Omental fat pad (tissue), 4 donors: ENCODE data around the gene LRRC56. TPM values are rescaled to one million over a fixed set of nuclear protein-coding genes. Genes with fewer than 3 reads are reported as not detected.

ENCODE experiments used
- ATAC-seq: fragments of 150-250 bp; one replicate; pipeline ENCODE4 v1.9.1; 2016; ENCODE audit warnings: mild to moderate bottlenecking, moderate library complexity; ENCODE audit not compliant: low FRiP score
- DNase-seq: peaks from one replicate; pipeline ENCODE4 v3.0.0-alpha.2; 2019; ENCODE audit warnings: low spot score
- total RNA-seq, 4 donors: library from RNA; depleted of rRNA; stranded (reverse); fragments of >200 nt; gene quantifications; one replicate each; pipeline ENCODE4 v1.1.0, GENCODE V29; 2016
- TF ChIP-seq, protein P1 (sequence below), 3 donors: fragments of 450-650 bp; IDR thresholded peaks; one replicate each; pipeline ENCODE4 v1.5.1; 2016 to 2017; ENCODE audit warnings: antibody characterized with exemption in 3 of 3, mild to moderate bottlenecking in 3 of 3, moderate library complexity in 2 of 3

Gene LRRC56
- total RNA-seq, 4 donors from 2014 or later = 0.24 to 0.38 (median 0.32) TPM; not detected in 1

DNA sequence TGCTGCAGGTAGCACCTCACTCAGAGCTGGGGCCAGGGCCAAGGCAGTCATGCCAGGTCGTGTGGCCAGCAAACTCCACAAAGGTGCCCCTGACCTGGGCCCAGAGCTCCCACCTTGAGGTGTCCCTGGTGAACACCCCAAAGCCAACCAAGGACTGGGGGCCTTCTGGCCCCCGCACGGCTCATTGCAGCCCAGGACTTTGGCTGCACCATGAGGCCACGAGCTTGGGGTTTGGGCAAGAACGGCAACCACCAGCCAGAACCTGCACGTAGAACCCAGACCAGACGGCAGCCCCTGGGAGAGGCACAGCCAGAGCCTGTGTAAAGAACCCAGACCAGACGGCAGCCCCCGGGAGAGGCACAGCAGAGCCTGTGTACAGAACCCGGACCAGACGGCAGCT is 7.8 kb downstream of the LRRC56 start:
- ATAC-seq (no peak), DNase-seq (no peak)
- TF ChIP-seq, protein P1, sequence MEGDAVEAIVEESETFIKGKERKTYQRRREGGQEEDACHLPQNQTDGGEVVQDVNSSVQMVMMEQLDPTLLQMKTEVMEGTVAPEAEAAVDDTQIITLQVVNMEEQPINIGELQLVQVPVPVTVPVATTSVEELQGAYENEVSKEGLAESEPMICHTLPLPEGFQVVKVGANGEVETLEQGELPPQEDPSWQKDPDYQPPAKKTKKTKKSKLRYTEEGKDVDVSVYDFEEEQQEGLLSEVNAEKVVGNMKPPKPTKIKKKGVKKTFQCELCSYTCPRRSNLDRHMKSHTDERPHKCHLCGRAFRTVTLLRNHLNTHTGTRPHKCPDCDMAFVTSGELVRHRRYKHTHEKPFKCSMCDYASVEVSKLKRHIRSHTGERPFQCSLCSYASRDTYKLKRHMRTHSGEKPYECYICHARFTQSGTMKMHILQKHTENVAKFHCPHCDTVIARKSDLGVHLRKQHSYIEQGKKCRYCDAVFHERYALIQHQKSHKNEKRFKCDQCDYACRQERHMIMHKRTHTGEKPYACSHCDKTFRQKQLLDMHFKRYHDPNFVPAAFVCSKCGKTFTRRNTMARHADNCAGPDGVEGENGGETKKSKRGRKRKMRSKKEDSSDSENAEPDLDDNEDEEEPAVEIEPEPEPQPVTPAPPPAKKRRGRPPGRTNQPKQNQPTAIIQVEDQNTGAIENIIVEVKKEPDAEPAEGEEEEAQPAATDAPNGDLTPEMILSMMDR (IDR thresholded peaks at IDR 0.05) = no peak

DNA sequence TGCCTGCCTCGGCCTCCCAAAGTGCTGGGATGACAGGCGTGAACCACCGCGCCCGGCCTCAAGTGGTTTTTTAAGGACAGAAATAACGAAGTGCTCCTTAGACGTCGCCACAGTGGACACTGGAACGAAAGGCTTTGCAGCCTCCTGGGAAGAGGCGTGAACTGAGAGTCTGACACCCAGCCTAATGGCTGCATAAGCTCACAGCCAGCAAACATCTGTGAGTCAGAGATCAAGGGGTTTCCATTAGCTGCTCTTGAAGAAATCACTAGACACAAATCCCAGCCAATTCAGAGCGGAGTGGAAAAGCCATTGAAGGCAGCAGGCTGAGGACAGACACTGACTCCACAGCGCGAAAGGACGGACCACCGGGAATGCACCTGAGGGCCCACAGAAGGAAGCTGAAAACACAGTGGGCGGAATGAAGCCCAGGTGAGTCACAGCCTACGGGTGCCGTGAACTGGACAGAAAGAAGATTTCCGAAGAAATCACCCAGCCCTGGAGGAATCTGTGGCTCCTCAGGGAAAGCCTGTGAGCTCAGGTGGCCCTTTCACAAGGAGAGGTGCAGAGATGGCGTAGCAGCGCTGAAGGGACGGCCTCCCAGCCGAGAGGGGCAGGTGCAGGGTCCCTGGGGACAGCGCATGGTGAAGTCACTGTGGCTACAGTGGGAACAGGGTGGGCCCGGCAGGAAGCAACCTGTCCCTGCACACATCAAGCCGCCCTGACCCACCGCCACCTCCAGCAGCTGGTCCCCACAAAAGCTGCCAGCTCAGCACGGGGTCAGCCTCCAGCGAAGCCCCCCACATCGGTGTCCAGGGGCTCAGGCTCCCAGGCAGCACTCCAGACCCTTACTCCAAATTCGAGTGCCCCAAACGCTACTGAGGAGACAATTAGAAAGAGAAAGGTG is 11.6 kb downstream of the LRRC56 start:
- DNase-seq = no peak
- no peak for ATAC-seq
- TF ChIP-seq, protein P1 (IDR thresholded peaks at IDR 0.05) = no peak

- DNase-seq (no peak), ATAC-seq (no peak)
- TF ChIP-seq, protein P1 (IDR thresholded peaks at IDR 0.05) = no peak
These were observed 12.9 kb downstream of the LRRC56 start for GRCh38 chr11:550021-550745.

DNA sequence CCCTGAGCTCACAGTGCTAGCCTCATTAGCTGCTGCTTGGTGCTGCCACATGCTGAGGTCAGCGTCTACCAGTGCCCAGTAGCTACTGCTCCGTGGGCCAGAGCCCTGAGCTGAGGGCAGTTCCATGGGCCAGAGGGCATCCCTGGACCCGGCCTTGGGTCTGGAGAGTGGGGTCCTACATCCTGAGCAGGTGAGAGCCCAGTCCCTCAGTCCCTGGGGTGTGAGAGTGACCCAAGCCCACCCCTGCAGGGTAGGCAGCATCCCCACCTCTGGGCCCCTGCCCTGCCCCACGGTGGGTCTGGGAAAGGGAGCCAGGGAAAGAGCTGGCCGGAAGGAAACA is 13.4 kb downstream of the LRRC56 start:
- ATAC-seq (no peak), DNase-seq (no peak)
- TF ChIP-seq, protein P1 (IDR thresholded peaks at IDR 0.05) = no peak

DNA sequence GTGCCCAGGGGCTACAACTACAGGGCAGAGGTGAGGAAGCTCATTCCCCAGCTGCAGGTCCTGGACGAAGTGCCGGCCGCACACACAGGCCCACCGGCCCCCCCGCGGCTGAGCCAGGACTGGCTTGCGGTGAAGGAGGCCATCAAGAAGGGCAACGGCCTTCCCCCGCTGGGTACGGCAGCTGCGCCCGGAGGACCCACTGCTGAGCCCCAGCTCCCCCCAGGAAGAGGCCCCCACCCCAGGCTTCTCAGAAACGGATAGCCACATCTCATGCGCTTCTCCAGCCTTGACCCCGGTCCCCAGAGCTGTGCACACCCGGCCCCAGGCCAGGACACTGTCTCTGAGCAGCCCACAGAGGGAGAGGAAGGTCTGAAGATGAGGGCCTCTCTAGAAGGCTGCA is 13.8 kb downstream of the LRRC56 start:
- TF ChIP-seq, protein P1 (IDR thresholded peaks at IDR 0.05) = no peak
- no peak for DNase-seq
- no peak for ATAC-seq

DNA sequence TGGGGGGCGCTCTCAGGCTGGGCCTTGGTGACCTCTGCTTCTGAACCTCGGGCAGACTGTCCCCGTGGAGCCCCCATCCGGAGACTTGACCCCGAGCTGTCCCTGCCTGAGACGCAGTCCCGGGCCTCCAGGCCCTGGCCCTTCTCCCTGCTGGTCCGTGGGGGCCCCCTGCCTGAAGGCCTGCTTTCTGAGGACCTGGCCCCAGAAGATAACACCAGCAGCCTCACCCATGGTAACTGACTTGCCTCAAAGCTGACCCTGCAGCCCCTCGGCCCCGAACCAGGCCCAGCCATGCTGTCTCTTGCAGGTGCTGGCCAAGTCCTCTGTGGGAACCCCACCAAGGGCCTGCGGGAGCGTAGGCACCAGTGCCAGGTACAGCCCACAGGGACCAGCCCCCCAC is 14.3 kb downstream of the LRRC56 start:
- ATAC-seq (no peak), DNase-seq (no peak)
- TF ChIP-seq, protein P1 (IDR thresholded peaks at IDR 0.05) = no peak
